Kidney (tissue), 14 donors: ENCODE results near the gene FBXL15. TPM values are rescaled to one million over a fixed set of nuclear protein-coding genes. Genes with fewer than 3 reads are reported as not detected.

ENCODE experiments used
- DNase-seq, 5 donors: peaks; one replicate each; pipeline ENCODE4 v3.0.0-alpha.2; 2013 to 2020
- FAIRE-seq: peaks from 2 replicates; lab custom pipeline; 2012; peaks lifted over from hg19 to GRCh38; lab: Jason Lieb, UNC
- H3K27ac ChIP-seq, 2 donors: one replicate each; pipeline ENCODE4 v1.7.0; 2013; ENCODE audit warnings: low read depth in 2 of 2, low read length in 2 of 2, inconsistent platforms in 1 of 2
- H3K27me3 ChIP-seq: one replicate; pipeline ENCODE4 v1.7.1; 2013; ENCODE audit warnings: low read length, inconsistent platforms; ENCODE audit not compliant: control insufficient read depth, insufficient read depth
- H3K36me3 ChIP-seq, 3 donors: one replicate each; pipeline versions ENCODE4 v1.7.0 to v1.7.1; 2013; ENCODE audit warnings: low read length in 3 of 3, control low read depth in 1 of 3, inconsistent platforms in 1 of 3; ENCODE audit not compliant: insufficient read depth in 3 of 3, control insufficient read depth in 2 of 3
- H3K4me1 ChIP-seq, 3 donors: one replicate each; pipeline versions ENCODE4 v1.7.0 to v1.7.1; 2013; ENCODE audit warnings: low read length in 3 of 3, inconsistent platforms in 1 of 3, low read depth in 1 of 3; ENCODE audit not compliant: control insufficient read depth in 2 of 3, insufficient read depth in 2 of 3
- H3K4me3 ChIP-seq, 3 donors: one replicate each; pipeline versions ENCODE4 v1.7.0 to v1.8.1; 2013; ENCODE audit warnings: low read length in 3 of 3, control low read depth in 1 of 3, inconsistent platforms in 1 of 3
- H3K9ac ChIP-seq, 3 donors: one replicate each; pipeline versions ENCODE4 v1.7.0 to v1.7.1; 2013; ENCODE audit warnings: low read length in 3 of 3, control low read depth in 1 of 3, inconsistent platforms in 1 of 3
- H3K9me3 ChIP-seq, 3 donors: one replicate each; pipeline versions ENCODE4 v1.7.0 to v1.7.1; 2013; ENCODE audit warnings: low read length in 3 of 3, control low read depth in 1 of 3, inconsistent platforms in 1 of 3; ENCODE audit not compliant: control insufficient read depth in 2 of 3, insufficient read depth in 1 of 3
- CTCF ChIP-seq: IDR thresholded peaks from 3 replicates; pipeline ENCODE4 v1.5.1; 2012; ENCODE audit warnings: mild to moderate bottlenecking, moderate library complexity, borderline replicate concordance; ENCODE audit not compliant: insufficient read depth; ENCODE audit errors: extremely low read depth
- intact Hi-C: fragments of 100-400 bp; cut with DNase I; formaldehyde crosslinking; loops from one replicate; pipeline ENCODE4 v1.11.1; 2022
- polyA plus RNA-seq: library from polyadenylated mRNA; stranded (reverse); fragments of 350-450 nt; fragmentation: Illumina TruSeq; extraction: RNeasy Lipid Tissue Mini Kit (QIAGEN cat#74804); gene quantifications from one replicate; pipeline ENCODE4 v1.2.3, GENCODE V29; 2014; ENCODE audit warnings: low read depth, low replicate concordance; ENCODE audit not compliant: insufficient read depth
- total RNA-seq: library from RNA; stranded (reverse); fragmentation: NEBNext Ultra II Directional; extraction: Animal tissue kit (Norgen Biotek cat#: 25700); gene quantifications from one replicate; pipeline ENCODE4 v1.2.1, GENCODE V29; 2021
- donor health status: control.
- donor health status: control.
- donor health status: control.
- donor health status: control.
- donor health status: control.
- donor health status: DM: yes; HTN: yes; CAD: no.
- donor health status: Normal renal cell carcinoma (clear cell type).

FBXL15 gene
- total and polyA plus RNA-seq, 2 donors from 2014 or later, result 17.9 to 28.0 TPM

GRCh38 chr10:102460836-102461186 lies 40.2 kb downstream of the FBXL15 start:
- no peaks in the 10 kb centered on the region for H3K27me3 ChIP-seq
- intact Hi-C loops, result no loop called here
- peaks cover 0 to 4% (median 0%) of the 10 kb centered on the region in 3 donors for H3K4me1 ChIP-seq
- TF ChIP-seq CTCF, result no peak
- H3K9ac ChIP-seq, result peak overlapping the region in 2 of 3 donors; percentile 24 to 68
- H3K27ac ChIP-seq, result no peak overlapping the region
- FAIRE-seq (no peak), DNase-seq (no peak)
- H3K9me3 ChIP-seq, result no peaks in the 10 kb centered on the region
- H3K4me3 ChIP-seq, result peak overlapping the region; percentile 62 to 75 (median 66)
- H3K36me3 ChIP-seq, result peaks cover 0 to 5% (median 1%) of the 10 kb centered on the region in 3 donors

GRCh38 chr10:102461187-102462054 lies 40.8 kb downstream of the FBXL15 start:
- Histone ChIP-seq H3K9me3 (no peaks in the 10 kb centered on the region), H3K4me1 (peaks cover 0 to 4% (median 0%) of the 10 kb centered on the region in 3 donors), H3K27ac (no peak overlapping the region), H3K4me3 (peak overlapping the region; percentile 62 to 75 (median 66)), H3K27me3 (no peaks in the 10 kb centered on the region), H3K9ac (peak overlapping the region in 2 of 3 donors; percentile 24 to 80), H3K36me3 (no peaks in the 10 kb centered on the region)
- no peak for TF ChIP-seq CTCF
- intact Hi-C loops, result no loop called here
- DNase-seq (peak; percentile 93 to 98 (median 96)), FAIRE-seq (no peak)

GRCh38 chr10:102462512-102463054 lies 41.9 kb downstream of the FBXL15 start:
- no peak for FAIRE-seq
- H3K4me3 ChIP-seq, result no peak overlapping the region

More at GRCh38 chr10:102462512-102463054, 41.9 kb downstream of the FBXL15 start:
- intact Hi-C loops, result no loop called here
- no peak overlapping the region for H3K9ac ChIP-seq
- H3K4me1 ChIP-seq, result peaks cover 0 to 4% (median 0%) of the 10 kb centered on the region in 3 donors
- DNase-seq, result no peak
- H3K36me3 ChIP-seq, result no peaks in the 10 kb centered on the region
- no peaks in the 10 kb centered on the region for H3K9me3 ChIP-seq
- no peak overlapping the region for H3K27ac ChIP-seq
- TF ChIP-seq CTCF, result no peak
- no peaks in the 10 kb centered on the region for H3K27me3 ChIP-seq
